CD14-positive monocyte (primary cell): ENCODE measurements around the gene PRM2. TPM values are rescaled to one million over a fixed set of nuclear protein-coding genes. Genes with fewer than 3 reads are reported as not detected.
A peak's percentile ranks its signal among the peaks of the same experiment; 100 is the strongest.

Experiments
- DNase-seq, 3 donors: peaks; one replicate each; pipeline ENCODE4 v3.0.0-alpha.2; 2011 to 2022
- H2AFZ ChIP-seq: 2 replicates; pipeline ENCODE4 v1.6.0; 2012; ENCODE audit warnings: mild to moderate bottlenecking, low read depth, low read length, inconsistent platforms; ENCODE audit not compliant: insufficient read depth, poor library complexity, severe bottlenecking
- H3K27ac ChIP-seq, 2 donors: 1 replicate in 1 of 2; 2 replicates in 1 of 2; pipeline ENCODE4 v1.5.1; 2012 to 2013; ENCODE audit warnings: low read length in 2 of 2, control low read depth in 1 of 2, inconsistent platforms in 1 of 2, low read depth in 1 of 2, mild to moderate bottlenecking in 1 of 2
- H3K27me3 ChIP-seq, 2 donors: one replicate each; pipeline versions ENCODE4 v1.6.0 to v1.6.1; 2011 to 2013; ENCODE audit warnings: low read length in 2 of 2; ENCODE audit not compliant: control insufficient read depth in 2 of 2, insufficient read depth in 2 of 2
- H3K36me3 ChIP-seq, 2 donors: replicated peaks in 1 of 2; 1 replicate in 1 of 2; 2 replicates in 1 of 2; pipeline versions ENCODE4 v1.5.1 to v1.6.1; 2012 to 2013; ENCODE audit warnings: low read length in 2 of 2, control low read depth in 1 of 2, inconsistent platforms in 1 of 2, mild to moderate bottlenecking in 1 of 2; ENCODE audit not compliant: insufficient read depth in 2 of 2, control insufficient read depth in 1 of 2
- H3K4me1 ChIP-seq, 2 donors: 1 replicate in 1 of 2; 2 replicates in 1 of 2; pipeline versions ENCODE4 v1.5.1 to v1.6.1; 2012 to 2013; ENCODE audit warnings: low read length in 2 of 2, control low read depth in 1 of 2, inconsistent platforms in 1 of 2, mild to moderate bottlenecking in 1 of 2, moderate library complexity in 1 of 2; ENCODE audit not compliant: insufficient read depth in 2 of 2, control insufficient read depth in 1 of 2
- H3K4me2 ChIP-seq: replicated peaks from 2 replicates; pipeline ENCODE3; 2012; ENCODE audit warnings: low read length, moderate library complexity, mild to moderate bottlenecking; ENCODE audit not compliant: poor library complexity, severe bottlenecking; ENCODE audit errors: extremely low read depth
- H3K4me3 ChIP-seq, 3 experiments: fragments of 200-600 bp in 1 of 3; sonication (generic) in 1 of 3; replicated peaks in 1 of 3; 1 replicate in 2 of 3; 2 replicates in 1 of 3; pipeline ENCODE4 v1.5.1; 2011 to 2013; ENCODE audit warnings: low read length in 3 of 3, mild to moderate bottlenecking in 3 of 3, control low read depth in 2 of 3, low read depth in 2 of 3, inconsistent platforms in 1 of 3, moderate library complexity in 1 of 3
- H3K79me2 ChIP-seq: 2 replicates; pipeline ENCODE4 v1.6.0; 2012; ENCODE audit warnings: mild to moderate bottlenecking, control low read depth, inconsistent platforms, low read length, moderate library complexity; ENCODE audit not compliant: insufficient read depth
- H3K9ac ChIP-seq: 2 replicates; pipeline ENCODE4 v1.6.0; 2017; ENCODE audit warnings: low read length, mild to moderate bottlenecking; ENCODE audit not compliant: insufficient read depth, poor library complexity, severe bottlenecking
- H3K9me3 ChIP-seq, 2 donors: replicated peaks in 1 of 2; 1 replicate in 1 of 2; 2 replicates in 1 of 2; pipeline versions ENCODE4 v1.5.1 to v1.6.1; 2012 to 2013; ENCODE audit warnings: low read length in 2 of 2, control low read depth in 1 of 2; ENCODE audit not compliant: control insufficient read depth in 1 of 2, insufficient read depth in 1 of 2
- H4K20me1 ChIP-seq: 2 replicates; pipeline ENCODE4 v1.6.0; 2012; ENCODE audit warnings: mild to moderate bottlenecking, low read length, control low read depth, moderate library complexity; ENCODE audit not compliant: insufficient read depth
- H3K27ac Mint-ChIP-seq, 7 donors: one replicate each; pipeline ENCODE4 v1.8.0; 2020; ENCODE audit warnings: mild to moderate bottlenecking in 7 of 7, mixed read lengths in 7 of 7, moderate library complexity in 6 of 7, inconsistent platforms in 2 of 7
- H3K27me3 Mint-ChIP-seq, 3 donors: one replicate each; pipeline ENCODE4 v1.8.0; 2021 to 2022; ENCODE audit warnings: low read depth in 3 of 3, mild to moderate bottlenecking in 3 of 3, mixed read lengths in 3 of 3, moderate library complexity in 3 of 3, inconsistent platforms in 1 of 3
- H3K36me3 Mint-ChIP-seq, 2 donors: one replicate each; pipeline ENCODE4 v1.8.0; 2020; ENCODE audit warnings: mixed read lengths in 2 of 2, inconsistent platforms in 1 of 2, mild to moderate bottlenecking in 1 of 2
- H3K4me1 Mint-ChIP-seq: one replicate; pipeline ENCODE4 v1.8.0; 2020; ENCODE audit warnings: mild to moderate bottlenecking, mixed read lengths
- H3K4me3 Mint-ChIP-seq, 2 donors: one replicate each; pipeline ENCODE4 v1.8.0; 2020; ENCODE audit warnings: mild to moderate bottlenecking in 2 of 2, mixed read lengths in 2 of 2, moderate library complexity in 1 of 2
- H3K9me3 Mint-ChIP-seq, 7 donors: one replicate each; pipeline ENCODE4 v1.8.0; 2020 to 2022; ENCODE audit warnings: mixed read lengths in 7 of 7, mild to moderate bottlenecking in 6 of 7, moderate library complexity in 6 of 7, inconsistent platforms in 2 of 7
- WGBS: methylation state at CpG from one replicate; pipeline ENCODE4 v1.1.5; 2013; ENCODE audit warnings: missing lambda C conversion rate; ENCODE audit not compliant: insufficient coverage; 5-methylcytosine and 5-hydroxymethylcytosine counted together
- intact Hi-C, 2 donors: fragments of 100-400 bp; cut with micrococcal nuclease; formaldehyde crosslinking; loops; one replicate each; pipeline versions ENCODE4 v1.15.0 to v1.15.1; 2023
- polyA plus RNA-seq, 3 donors: library from polyadenylated mRNA; depleted of rRNA in 1 of 3; unstranded in 2 of 3; stranded (reverse) in 1 of 3; fragments of 300-500 nt in 2 of 3; fragments of >200 nt in 1 of 3; fragmentation: Illumina TruSeq in 2 of 3; gene quantifications; 1 replicate in 2 of 3; 2 replicates in 1 of 3; pipeline ENCODE4 v1.2.3, GENCODE V29; 2012 to 2021
- TF ChIP-seq, protein P1 (sequence below): fragments of 200-600 bp; IDR thresholded peaks from one replicate; pipeline ENCODE4 v1.8.0; 2022; ENCODE audit warnings: antibody characterized with exemption, mild to moderate bottlenecking

PRM2 gene
- polyA plus RNA-seq, 3 donors: not detected

DNA sequence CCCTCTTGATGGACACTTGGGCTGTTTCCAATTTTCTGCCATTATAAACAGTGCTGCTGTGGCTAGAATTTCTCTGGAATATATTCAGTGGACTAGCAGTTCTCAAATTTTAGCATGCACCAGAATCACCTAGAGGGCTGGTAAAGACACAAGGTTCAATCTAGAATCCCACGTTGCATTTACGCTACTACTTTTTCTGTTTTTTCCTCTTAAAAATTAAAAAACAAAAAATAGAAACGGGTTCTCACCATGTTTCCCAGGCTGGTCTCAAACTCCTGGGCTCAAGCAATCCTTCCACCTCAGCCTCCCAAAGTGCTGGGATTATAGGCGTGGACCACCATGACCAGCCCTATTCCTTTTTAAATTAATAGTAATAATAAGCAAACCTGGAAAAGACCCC is 19.4 kb upstream of the PRM2 start:
- peaks cover 0 to 1% of the 10 kb centered on the region in 2 donors for H3K36me3 Mint-ChIP-seq
- TF ChIP-seq, protein P1, sequence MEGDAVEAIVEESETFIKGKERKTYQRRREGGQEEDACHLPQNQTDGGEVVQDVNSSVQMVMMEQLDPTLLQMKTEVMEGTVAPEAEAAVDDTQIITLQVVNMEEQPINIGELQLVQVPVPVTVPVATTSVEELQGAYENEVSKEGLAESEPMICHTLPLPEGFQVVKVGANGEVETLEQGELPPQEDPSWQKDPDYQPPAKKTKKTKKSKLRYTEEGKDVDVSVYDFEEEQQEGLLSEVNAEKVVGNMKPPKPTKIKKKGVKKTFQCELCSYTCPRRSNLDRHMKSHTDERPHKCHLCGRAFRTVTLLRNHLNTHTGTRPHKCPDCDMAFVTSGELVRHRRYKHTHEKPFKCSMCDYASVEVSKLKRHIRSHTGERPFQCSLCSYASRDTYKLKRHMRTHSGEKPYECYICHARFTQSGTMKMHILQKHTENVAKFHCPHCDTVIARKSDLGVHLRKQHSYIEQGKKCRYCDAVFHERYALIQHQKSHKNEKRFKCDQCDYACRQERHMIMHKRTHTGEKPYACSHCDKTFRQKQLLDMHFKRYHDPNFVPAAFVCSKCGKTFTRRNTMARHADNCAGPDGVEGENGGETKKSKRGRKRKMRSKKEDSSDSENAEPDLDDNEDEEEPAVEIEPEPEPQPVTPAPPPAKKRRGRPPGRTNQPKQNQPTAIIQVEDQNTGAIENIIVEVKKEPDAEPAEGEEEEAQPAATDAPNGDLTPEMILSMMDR: no peak
- no peak overlapping the region for H2AFZ ChIP-seq

GRCh38 chr16:11292076-11292748 is 15.9 kb upstream of the PRM2 start:
- TF ChIP-seq, protein P1: no peak
- H3K4me2 ChIP-seq: no peak overlapping the region
- H3K27me3 Mint-ChIP-seq: peaks cover 40 to 47% (median 46%) of the 10 kb centered on the region in 3 donors

More for the DNA sequence above, 19.4 kb upstream of the PRM2 start:
- intact Hi-C loops: loop anchor here in 1 of 2 donors (5.0 kb wide), 1 partner anchor 37 kb away; no protein-coding TSS in a partner anchor
- no peaks in the 10 kb centered on the region for H3K36me3 ChIP-seq
- H3K4me3 ChIP-seq: no peak overlapping the region
- peaks cover 20% of the 10 kb centered on the region for H3K4me1 Mint-ChIP-seq
- H3K27ac Mint-ChIP-seq: no peak overlapping the region
- peaks cover 0 to 6% of the 10 kb centered on the region in 2 donors for H3K27me3 ChIP-seq
- H3K79me2 ChIP-seq: no peaks in the 10 kb centered on the region
- H4K20me1 ChIP-seq: no peaks in the 10 kb centered on the region
- H3K4me1 ChIP-seq: peaks cover 12 to 15% of the 10 kb centered on the region in 2 donors
- H3K9ac ChIP-seq: no peak overlapping the region
- peaks cover 0 to 2% (median 0%) of the 10 kb centered on the region in 7 donors for H3K9me3 Mint-ChIP-seq
- no peaks in the 10 kb centered on the region for H3K9me3 ChIP-seq
- H3K4me2 ChIP-seq: no peak overlapping the region
- 97% methylated on average over 3 of the region's 4 CpGs for WGBS
- H3K4me3 Mint-ChIP-seq: no peak overlapping the region
- H3K27ac ChIP-seq: no peak overlapping the region
- peaks cover 36 to 46% (median 43%) of the 10 kb centered on the region in 3 donors for H3K27me3 Mint-ChIP-seq
- DNase-seq: no peak

More at GRCh38 chr16:11292076-11292748, 15.9 kb upstream of the PRM2 start:
- no peak for DNase-seq
- Histone ChIP-seq H3K79me2 (no peaks in the 10 kb centered on the region), H3K4me3 (no peak overlapping the region), H3K36me3 (no peaks in the 10 kb centered on the region), H3K27ac (no peak overlapping the region), H4K20me1 (no peaks in the 10 kb centered on the region), H2AFZ (no peak overlapping the region), H3K27me3 (peaks cover 2 to 4% of the 10 kb centered on the region in 2 donors), H3K4me1 (peaks cover 5 to 11% of the 10 kb centered on the region in 2 donors), H3K9me3 (no peaks in the 10 kb centered on the region), H3K9ac (no peak overlapping the region)
- intact Hi-C loops: no loop called here
- Mint-ChIP-seq H3K9me3 (peaks cover 0 to 5% (median 0%) of the 10 kb centered on the region in 7 donors), H3K36me3 (peaks cover 0 to 4% of the 10 kb centered on the region in 2 donors), H3K4me1 (peaks cover 15% of the 10 kb centered on the region), H3K4me3 (peak overlapping the region in 1 of 2 donors; percentile 51), H3K27ac (no peak overlapping the region)
- 91% methylated on average over 6 of the region's 7 CpGs for WGBS
